ENCODE data around the gene CPSF3. TPM values are rescaled to one million over a fixed set of nuclear protein-coding genes. Genes with fewer than 3 reads are reported as not detected.

Gene CPSF3
- total RNA-seq (10 to 100 TPM; 16.0 to 25.1 (median 21.3) TPM), total RNA-seq (21.5 to 137 (median 37.5) reads per million in 29 experiments)
- 27.6 TPM for total RNA-seq (2013)

- Mint-ChIP-seq H3K4me3 (no peak within 1 kb of the TSS), H3K4me1 (peaks cover 26 to 34% (median 29%) of the 10 kb centered on the region in 3 donors), H3K27ac (peak within 1 kb of the TSS; percentile 93), H3K27me3 (no peaks in the 10 kb centered on the region), H3K9me3 (no peaks in the 10 kb centered on the region), H3K36me3 (peaks cover 9% of the 10 kb centered on the region)
- Histone ChIP-seq H3K4me1 (ENCODE audit: control insufficient read depth in 1 of 2, extremely low read depth in 1 of 2, insufficient read depth in 2 of 2, low read length in 2 of 2) (peaks cover 10 to 30% of the 10 kb centered on the region in 2 experiments), H3K4me3 (ENCODE audit: control insufficient read depth in 1 of 2, extremely low read depth in 1 of 2, low read length in 1 of 2) (peak within 1 kb of the TSS; percentile 88 to 95), H3K27me3 (replicated peaks in 1 of 2; ENCODE audit: control insufficient read depth in 2 of 2, extremely low read depth in 1 of 2, insufficient read depth in 2 of 2, low read length in 1 of 2) (no peaks in the 10 kb centered on the region), H3K9me3 (no peaks in the 10 kb centered on the region), H3K36me3 (ENCODE audit: control insufficient read depth in 2 of 2, extremely low read depth in 1 of 2, insufficient read depth in 1 of 2, low read length in 1 of 2) (peaks cover 0 to 6% of the 10 kb centered on the region in 2 donors), H3K27ac (ENCODE audit: low read length) (peak within 1 kb of the TSS; percentile 81)
- ATAC-seq (replicated peaks in 1 of 4) (peak; percentile 86 to 91 (median 88)), DNase-seq (peak; percentile 89 to 98 (median 94))
- WGBS (ENCODE audit: insufficient coverage), result under 1% methylated on average over 86 of the region's 91 CpGs
- POLR2A ChIA-PET, result interaction anchor here (0.5 to 0.7 kb wide), 5 partner anchors 261 to 1902 kb away, joined by 3 to 4 read pairs (median 3); no protein-coding TSS in a partner anchor
- CTCF ChIA-PET, result interaction anchor here in 1 of 2 donors (0.5 kb wide), 1 partner anchor 254 kb away, joined by 5 read pairs; no protein-coding TSS in a partner anchor
Measured at GRCh38 chr2:9423100-9423921, at the start of gene CPSF3, which contains the start of gene ITGB1BP1. CPSF3 (plus strand) TSS chr2:9423654; CDS start chr2:9423774, 120 bp downstream. ITGB1BP1 (minus strand) TSS chr2:9423528; CDS start chr2:9418697, 4,831 bp downstream.

- no peaks in the 10 kb centered on the region for H3K4me1 ChIP-seq (ENCODE audit: control insufficient read depth in 1 of 2, extremely low read depth in 1 of 2, insufficient read depth in 2 of 2, low read length in 2 of 2)
- Mint-ChIP-seq H3K9me3 (no peaks in the 10 kb centered on the region), H3K36me3 (no peaks in the 10 kb centered on the region), H3K27me3 (peaks cover 16 to 36% of the 10 kb centered on the region in 2 donors), H3K4me3 (no peak overlapping the region), H3K4me1 (no peaks in the 10 kb centered on the region), H3K27ac (no peak overlapping the region)
- H3K27ac ChIP-seq (ENCODE audit: low read length), result no peak overlapping the region
- 83% methylated on average over 18 of the region's 18 CpGs for WGBS (ENCODE audit: insufficient coverage)
- POLR2A ChIA-PET, result no interaction called here
- CTCF ChIA-PET, result no interaction called here
- H3K27me3 ChIP-seq (replicated peaks in 1 of 2; ENCODE audit: control insufficient read depth in 2 of 2, extremely low read depth in 1 of 2, insufficient read depth in 2 of 2, low read length in 1 of 2), result peaks cover 0 to 31% of the 10 kb centered on the region in 2 experiments
- no peak overlapping the region for H3K4me3 ChIP-seq (ENCODE audit: control insufficient read depth in 1 of 2, extremely low read depth in 1 of 2, low read length in 1 of 2)
- ATAC-seq (replicated peaks in 1 of 4) (no peak), DNase-seq (no peak)
- H3K36me3 ChIP-seq (ENCODE audit: control insufficient read depth in 2 of 2, extremely low read depth in 1 of 2, insufficient read depth in 1 of 2, low read length in 1 of 2), result no peaks in the 10 kb centered on the region
- H3K9me3 ChIP-seq, result no peaks in the 10 kb centered on the region
Measured at GRCh38 chr2:9374071-9374730, 49.3 kb upstream of the CPSF3 start.

- WGBS (ENCODE audit: insufficient coverage), result 75% methylated on average over 2 of the region's 4 CpGs
- ChIA-PET POLR2A (no interaction called here), CTCF (no interaction called here)
- Mint-ChIP-seq H3K4me1 (no peaks in the 10 kb centered on the region), H3K27ac (no peak overlapping the region), H3K4me3 (no peak overlapping the region), H3K9me3 (no peaks in the 10 kb centered on the region), H3K36me3 (no peaks in the 10 kb centered on the region), H3K27me3 (peaks cover 16 to 19% of the 10 kb centered on the region in 2 donors)
- no peak overlapping the region for H3K4me3 ChIP-seq (ENCODE audit: control insufficient read depth in 1 of 2, extremely low read depth in 1 of 2, low read length in 1 of 2)
- no peak overlapping the region for H3K27ac ChIP-seq (ENCODE audit: low read length)
- ATAC-seq (replicated peaks in 1 of 4) (no peak), DNase-seq (no peak)
- no peaks in the 10 kb centered on the region for H3K9me3 ChIP-seq
- no peaks in the 10 kb centered on the region for H3K36me3 ChIP-seq (ENCODE audit: control insufficient read depth in 2 of 2, extremely low read depth in 1 of 2, insufficient read depth in 1 of 2, low read length in 1 of 2)
- H3K4me1 ChIP-seq (ENCODE audit: control insufficient read depth in 1 of 2, extremely low read depth in 1 of 2, insufficient read depth in 2 of 2, low read length in 2 of 2), result no peaks in the 10 kb centered on the region
- peaks cover 0 to 22% of the 10 kb centered on the region in 2 experiments for H3K27me3 ChIP-seq (replicated peaks in 1 of 2; ENCODE audit: control insufficient read depth in 2 of 2, extremely low read depth in 1 of 2, insufficient read depth in 2 of 2, low read length in 1 of 2)
Measured at GRCh38 chr2:9375857-9376428, 47.5 kb upstream of the CPSF3 start.

- Mint-ChIP-seq H3K27me3 (peaks cover 10% of the 10 kb centered on the region in 2 donors), H3K27ac (no peak overlapping the region), H3K36me3 (no peaks in the 10 kb centered on the region), H3K4me3 (no peak overlapping the region), H3K9me3 (no peaks in the 10 kb centered on the region), H3K4me1 (no peaks in the 10 kb centered on the region)
- DNase-seq (no peak), ATAC-seq (replicated peaks in 1 of 4) (no peak)
- ChIA-PET POLR2A (no interaction called here), CTCF (no interaction called here)
- Histone ChIP-seq H3K27ac (ENCODE audit: low read length) (no peak overlapping the region), H3K36me3 (ENCODE audit: control insufficient read depth in 2 of 2, extremely low read depth in 1 of 2, insufficient read depth in 1 of 2, low read length in 1 of 2) (no peaks in the 10 kb centered on the region), H3K4me1 (ENCODE audit: control insufficient read depth in 1 of 2, extremely low read depth in 1 of 2, insufficient read depth in 2 of 2, low read length in 2 of 2) (no peaks in the 10 kb centered on the region), H3K27me3 (replicated peaks in 1 of 2; ENCODE audit: control insufficient read depth in 2 of 2, extremely low read depth in 1 of 2, insufficient read depth in 2 of 2, low read length in 1 of 2) (peaks cover 0 to 11% of the 10 kb centered on the region in 2 experiments), H3K9me3 (no peaks in the 10 kb centered on the region), H3K4me3 (ENCODE audit: control insufficient read depth in 1 of 2, extremely low read depth in 1 of 2, low read length in 1 of 2) (no peak overlapping the region)
- 55% methylated on average over 7 of the region's 9 CpGs for WGBS (ENCODE audit: insufficient coverage)
Measured at GRCh38 chr2:9377461-9378097, 45.9 kb upstream of the CPSF3 start.

GRCh38 chr2:9378433-9379390 is 44.7 kb upstream of the CPSF3 start:
- Mint-ChIP-seq H3K4me1 (no peaks in the 10 kb centered on the region), H3K4me3 (no peak overlapping the region), H3K27ac (no peak overlapping the region), H3K27me3 (peaks cover 10% of the 10 kb centered on the region in 2 donors), H3K9me3 (no peaks in the 10 kb centered on the region), H3K36me3 (no peaks in the 10 kb centered on the region)
- Histone ChIP-seq H3K36me3 (ENCODE audit: control insufficient read depth in 2 of 2, extremely low read depth in 1 of 2, insufficient read depth in 1 of 2, low read length in 1 of 2) (no peaks in the 10 kb centered on the region), H3K4me1 (ENCODE audit: control insufficient read depth in 1 of 2, extremely low read depth in 1 of 2, insufficient read depth in 2 of 2, low read length in 2 of 2) (no peaks in the 10 kb centered on the region), H3K27ac (ENCODE audit: low read length) (no peak overlapping the region), H3K27me3 (replicated peaks in 1 of 2; ENCODE audit: control insufficient read depth in 2 of 2, extremely low read depth in 1 of 2, insufficient read depth in 2 of 2, low read length in 1 of 2) (peaks cover 0 to 4% of the 10 kb centered on the region in 2 experiments), H3K4me3 (ENCODE audit: control insufficient read depth in 1 of 2, extremely low read depth in 1 of 2, low read length in 1 of 2) (no peak overlapping the region), H3K9me3 (no peaks in the 10 kb centered on the region)
- WGBS (ENCODE audit: insufficient coverage), result 90% methylated on average over 23 of the region's 30 CpGs
- ATAC-seq (replicated peaks in 1 of 4) (no peak), DNase-seq (no peak)
- ChIA-PET CTCF (no interaction called here), POLR2A (no interaction called here)

Data from T-cell (primary cell).